Mesothelial cell of epicardium (in vitro differentiated cells): ENCODE data around the gene KANSL1. TPM values are rescaled to one million over a fixed set of nuclear protein-coding genes. Genes with fewer than 3 reads are reported as not detected.
"Not testable (repeated sequence)": the region's sequence is repeated elsewhere in the genome, so short reads cannot be mapped to it uniquely, and the experiment has no call there.

ENCODE experiments used
- DNase-seq, 2 experiments: peaks; one replicate each; pipeline ENCODE4 v3.0.0; 2021; ENCODE audit warnings: low spot score in 2 of 2; ENCODE audit not compliant: unreplicated experiment in 2 of 2
- H3K27ac Mint-ChIP-seq: 2 replicates; pipeline ENCODE4 v1.8.0; 2021; ENCODE audit warnings: mixed read lengths
- H3K27me3 Mint-ChIP-seq: 2 replicates; pipeline ENCODE4 v1.8.0; 2021; ENCODE audit warnings: low read depth, mixed read lengths
- H3K36me3 Mint-ChIP-seq: 2 replicates; pipeline ENCODE4 v1.8.0; 2021; ENCODE audit warnings: mixed read lengths
- H3K4me1 Mint-ChIP-seq: 2 replicates; pipeline ENCODE4 v1.8.0; 2021; ENCODE audit warnings: mixed read lengths
- H3K4me3 Mint-ChIP-seq: 2 replicates; pipeline ENCODE4 v1.8.0; 2021; ENCODE audit warnings: mild to moderate bottlenecking, moderate library complexity, mixed read lengths
- H3K9me3 Mint-ChIP-seq: 2 replicates; pipeline ENCODE4 v1.8.0; 2021; ENCODE audit warnings: mixed read lengths
- total RNA-seq: library from RNA; stranded (reverse); gene quantifications from 3 replicates; pipeline ENCODE4 v1.2.1, GENCODE V29; 2021
- TF ChIP-seq, protein P1 (sequence below): fragments of 200-600 bp; sonication (generic); IDR thresholded peaks from one replicate; pipeline ENCODE4 v1.5.0; 2021; ENCODE audit warnings: antibody characterized with exemption; ENCODE audit not compliant: unreplicated experiment

The KANSL1 gene
- total RNA-seq, 1 donor from 2014 or later = 189 TPM

DNA sequence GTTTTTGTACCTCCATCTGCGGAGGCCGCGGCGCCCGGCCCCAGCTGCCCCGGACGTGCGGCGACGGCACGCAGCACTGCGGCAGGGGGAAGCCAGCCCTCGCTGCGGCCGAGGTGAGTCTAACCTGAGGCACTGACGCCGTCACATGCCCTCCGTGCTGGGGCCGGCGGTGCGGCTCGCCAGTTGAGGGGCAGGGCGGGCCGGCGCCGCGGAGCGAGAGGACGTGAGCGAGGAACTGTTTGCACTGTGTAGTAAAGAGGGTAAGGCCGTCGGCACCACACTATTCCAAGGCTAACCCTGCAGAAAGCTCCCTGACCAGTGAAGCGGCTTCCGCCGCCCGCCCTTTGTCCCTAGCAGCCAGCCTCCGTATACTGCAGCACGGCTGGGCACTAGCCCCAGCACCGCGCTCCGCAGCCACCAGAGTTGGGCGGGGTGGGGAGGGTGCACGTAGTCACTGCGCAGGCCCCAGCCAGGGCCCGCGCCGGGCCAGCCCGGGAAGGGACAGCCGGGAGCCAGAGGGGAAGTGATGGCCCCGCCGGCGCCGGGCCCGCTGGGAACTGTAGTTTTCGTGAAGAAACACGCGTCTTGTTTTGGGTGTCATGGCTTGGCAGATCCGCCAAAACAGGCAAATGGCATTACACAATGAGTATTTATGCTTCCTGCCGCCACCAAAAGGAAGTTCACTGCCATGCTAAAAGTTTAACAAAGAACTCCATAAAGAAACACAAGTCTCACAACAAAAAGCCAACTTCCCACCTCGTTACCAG lies 580 bp upstream of the KANSL1 start:
- Mint-ChIP-seq H3K9me3 (no peaks in the 10 kb centered on the region), H3K27me3 (no peaks in the 10 kb centered on the region)

DNA sequence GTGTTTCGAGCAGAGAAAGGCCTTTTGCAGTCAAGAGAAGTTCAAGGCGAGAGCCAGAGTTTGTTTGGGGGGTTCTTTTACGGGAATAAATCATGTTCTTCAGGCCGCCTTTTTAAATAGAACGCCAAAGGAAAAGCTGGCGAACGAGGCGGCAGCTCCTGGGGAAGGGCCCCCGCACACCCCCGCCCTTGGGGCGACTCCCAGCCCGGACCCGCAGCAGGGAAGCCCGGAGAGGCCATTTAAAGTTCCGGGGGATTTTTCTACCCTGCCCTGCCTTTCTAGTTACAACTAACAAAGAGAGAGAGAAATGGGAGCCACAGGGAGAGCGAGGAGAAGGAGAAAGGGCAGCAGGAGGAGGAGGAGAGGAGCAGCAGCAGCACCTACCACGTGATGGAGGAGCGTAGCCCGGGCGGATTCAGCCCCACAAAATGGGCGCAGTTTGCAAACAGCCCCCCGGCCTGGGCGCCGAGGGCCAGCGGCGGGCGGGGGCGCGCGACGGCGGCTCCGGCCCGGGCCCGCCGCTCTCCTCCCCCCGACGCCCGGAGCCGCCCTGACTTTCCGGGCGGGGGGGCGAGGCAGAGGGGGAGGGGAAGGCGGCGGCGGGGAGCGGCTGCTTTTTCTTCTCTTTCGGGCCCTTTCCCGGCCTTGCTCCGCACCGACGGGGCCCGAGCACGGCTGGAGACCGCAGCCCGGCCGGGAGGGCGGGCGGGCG lies 634 bp downstream of the KANSL1 start:
- H3K4me1 Mint-ChIP-seq = peaks cover 41% of the 10 kb centered on the region
- peak; percentile 61 to 77 for DNase-seq
- H3K4me3 Mint-ChIP-seq = peak overlapping the region; percentile 93
- no peaks in the 10 kb centered on the region for H3K9me3 Mint-ChIP-seq
- peaks cover 3% of the 10 kb centered on the region for H3K36me3 Mint-ChIP-seq
- no peaks in the 10 kb centered on the region for H3K27me3 Mint-ChIP-seq
- TF ChIP-seq, protein P1, sequence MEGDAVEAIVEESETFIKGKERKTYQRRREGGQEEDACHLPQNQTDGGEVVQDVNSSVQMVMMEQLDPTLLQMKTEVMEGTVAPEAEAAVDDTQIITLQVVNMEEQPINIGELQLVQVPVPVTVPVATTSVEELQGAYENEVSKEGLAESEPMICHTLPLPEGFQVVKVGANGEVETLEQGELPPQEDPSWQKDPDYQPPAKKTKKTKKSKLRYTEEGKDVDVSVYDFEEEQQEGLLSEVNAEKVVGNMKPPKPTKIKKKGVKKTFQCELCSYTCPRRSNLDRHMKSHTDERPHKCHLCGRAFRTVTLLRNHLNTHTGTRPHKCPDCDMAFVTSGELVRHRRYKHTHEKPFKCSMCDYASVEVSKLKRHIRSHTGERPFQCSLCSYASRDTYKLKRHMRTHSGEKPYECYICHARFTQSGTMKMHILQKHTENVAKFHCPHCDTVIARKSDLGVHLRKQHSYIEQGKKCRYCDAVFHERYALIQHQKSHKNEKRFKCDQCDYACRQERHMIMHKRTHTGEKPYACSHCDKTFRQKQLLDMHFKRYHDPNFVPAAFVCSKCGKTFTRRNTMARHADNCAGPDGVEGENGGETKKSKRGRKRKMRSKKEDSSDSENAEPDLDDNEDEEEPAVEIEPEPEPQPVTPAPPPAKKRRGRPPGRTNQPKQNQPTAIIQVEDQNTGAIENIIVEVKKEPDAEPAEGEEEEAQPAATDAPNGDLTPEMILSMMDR = no peak
- peak overlapping the region; percentile 98 for H3K27ac Mint-ChIP-seq

More for the DNA sequence above, 580 bp upstream of the KANSL1 start:
- H3K4me1 Mint-ChIP-seq = peaks cover 34% of the 10 kb centered on the region
- TF ChIP-seq, protein P1 = peak; percentile 54
- H3K36me3 Mint-ChIP-seq = peaks cover 5% of the 10 kb centered on the region
- peak overlapping the region; percentile 88 for H3K27ac Mint-ChIP-seq
- DNase-seq = peak; percentile 77 to 86
- peak overlapping the region; percentile 77 for H3K4me3 Mint-ChIP-seq

DNA sequence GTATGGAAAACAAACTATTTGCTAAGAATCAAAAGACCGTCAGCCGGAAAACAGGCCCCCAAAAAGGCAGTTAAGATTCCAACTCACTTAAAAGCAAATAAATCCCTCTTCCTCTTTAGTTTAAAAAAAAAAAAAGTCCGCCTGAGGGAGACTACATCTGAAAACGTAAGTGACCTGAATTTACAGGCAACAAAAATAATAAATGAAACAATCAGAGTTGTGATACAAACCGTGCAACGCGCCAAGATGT lies 1.1 kb downstream of the KANSL1 start:
- H3K4me1 Mint-ChIP-seq = peaks cover 46% of the 10 kb centered on the region
- H3K27ac Mint-ChIP-seq = peak overlapping the region; percentile 98
- no peak for DNase-seq
- H3K9me3 Mint-ChIP-seq = no peaks in the 10 kb centered on the region
- peaks cover 1% of the 10 kb centered on the region for H3K36me3 Mint-ChIP-seq
- TF ChIP-seq, protein P1 = no peak
- no peaks in the 10 kb centered on the region for H3K27me3 Mint-ChIP-seq
- peak overlapping the region; percentile 93 for H3K4me3 Mint-ChIP-seq

DNA sequence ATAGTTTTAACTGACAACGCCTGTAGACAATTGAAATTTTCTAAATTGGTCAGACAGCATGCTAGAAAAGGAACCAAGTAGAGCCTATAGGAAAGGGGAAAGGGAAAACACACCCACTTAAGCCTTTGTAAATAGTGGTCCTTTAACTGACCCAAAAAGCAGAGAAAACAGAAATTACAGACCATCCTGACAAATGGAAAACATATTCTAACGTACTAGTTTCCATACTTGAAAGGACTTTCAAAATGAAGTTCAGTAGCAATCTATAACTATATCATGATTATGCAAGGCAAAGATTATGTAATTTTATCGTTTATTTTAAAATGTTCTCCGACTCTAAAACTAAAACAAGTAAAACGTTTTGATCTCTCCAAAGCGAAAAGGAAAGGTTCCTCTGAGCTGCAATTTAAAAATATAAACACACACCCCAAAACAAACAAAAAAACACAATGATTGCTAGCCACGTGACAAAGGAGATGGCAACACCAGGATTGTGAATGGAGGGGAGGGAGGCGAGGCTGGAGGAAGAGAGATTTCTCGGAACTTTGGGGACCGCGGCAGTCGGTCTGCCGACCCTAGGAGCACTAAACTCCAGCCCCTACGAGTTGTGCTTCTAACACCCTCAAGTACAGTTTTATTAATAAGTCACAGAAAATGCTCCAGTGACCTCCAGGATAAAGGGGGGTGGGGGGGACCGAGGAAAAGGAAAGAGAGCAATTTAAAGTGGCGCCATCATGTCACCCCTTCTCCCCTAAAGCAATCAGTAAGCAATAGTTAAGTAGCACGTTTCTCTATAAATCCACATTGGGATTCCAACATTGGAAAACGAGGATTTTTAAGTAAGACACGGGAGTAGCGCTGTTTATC lies 1.7 kb downstream of the KANSL1 start:
- Mint-ChIP-seq H3K36me3 (no peaks in the 10 kb centered on the region), H3K27ac (peak overlapping the region; percentile 98), H3K4me3 (peak overlapping the region; percentile 93), H3K27me3 (no peaks in the 10 kb centered on the region), H3K4me1 (peaks cover 51% of the 10 kb centered on the region), H3K9me3 (no peaks in the 10 kb centered on the region)
- DNase-seq = no peak
- TF ChIP-seq, protein P1 = no peak

DNA sequence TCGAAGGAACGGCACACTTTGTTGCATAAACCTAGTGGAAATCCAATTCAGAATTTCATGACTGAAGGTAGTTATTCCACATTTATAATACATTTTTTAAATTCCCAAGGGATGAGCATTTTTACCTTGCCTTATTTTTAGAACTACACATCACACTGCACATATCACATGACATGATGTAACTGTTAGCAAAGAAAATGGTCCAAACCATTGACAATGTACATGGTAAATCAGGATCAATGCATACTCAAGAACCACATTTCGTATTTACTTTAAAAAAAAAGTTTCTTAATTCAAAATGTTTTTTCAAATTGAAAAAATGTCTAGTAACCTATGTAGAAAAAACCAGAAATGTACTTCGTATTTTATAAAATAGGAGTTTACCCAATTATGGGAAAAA lies 2.5 kb downstream of the KANSL1 start:
- TF ChIP-seq, protein P1 = no peak
- H3K27me3 Mint-ChIP-seq = no peaks in the 10 kb centered on the region
- H3K36me3 Mint-ChIP-seq = no peaks in the 10 kb centered on the region
- DNase-seq = no peak
- peak overlapping the region; percentile 93 for H3K4me3 Mint-ChIP-seq
- H3K9me3 Mint-ChIP-seq = no peaks in the 10 kb centered on the region
- H3K27ac Mint-ChIP-seq = peak overlapping the region; percentile 93
- H3K4me1 Mint-ChIP-seq = peaks cover 54% of the 10 kb centered on the region

DNA sequence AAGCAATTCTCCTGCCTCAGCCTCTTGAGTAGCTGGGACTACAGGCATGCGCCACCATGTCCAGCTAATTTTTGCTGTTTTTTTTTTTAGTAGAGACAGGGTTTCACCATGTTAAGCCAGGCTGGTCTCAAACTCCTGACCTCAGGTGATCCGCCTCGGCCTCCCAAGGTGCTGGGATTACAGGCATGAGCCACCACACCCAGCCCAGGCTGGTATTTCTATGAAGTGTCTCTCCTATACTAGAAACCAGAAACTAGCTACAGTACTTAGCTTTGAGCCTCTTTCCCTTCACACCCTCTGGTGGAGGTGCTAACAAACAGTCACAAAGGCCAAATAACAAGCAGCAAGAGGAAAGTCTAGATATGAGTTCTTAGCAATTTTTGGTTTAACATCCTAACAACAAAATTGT lies 6.4 kb downstream of the KANSL1 start:
- H3K27me3 Mint-ChIP-seq, H3K4me3 Mint-ChIP-seq, H3K36me3 Mint-ChIP-seq, H3K9me3 Mint-ChIP-seq, DNase-seq: not testable (repeated sequence)
- H3K27ac Mint-ChIP-seq = peak overlapping the region; percentile 31
- H3K4me1 Mint-ChIP-seq = peaks cover 77% of the 10 kb centered on the region
